HEK293 (cell line): ENCODE data around the gene COL12A1.

Source experiments
- CTCF ChIA-PET: fragments of 350-600 bp; formaldehyde crosslinking; extraction: SDS; loops from one replicate; lab custom pipeline; 2021; ENCODE audit warnings: antibody characterized with exemption; lab: Yijun Ruan, JAX
- POLR2A ChIA-PET: fragments of 300-600 bp; formaldehyde crosslinking; extraction: SDS; loops from one replicate; lab custom pipeline; 2020; ENCODE audit warnings: antibody characterized with exemption, inconsistent platforms; lab: Yijun Ruan, JAX
- H3K27ac ChIP-seq: fragments of 200-500 bp; sonication (Bioruptor generic); 2 replicates; pipeline ENCODE4 v1.5.1; 2014; ENCODE audit warnings: low read depth, low read length, control low read depth, inconsistent platforms; ENCODE audit errors: extremely low read depth
- H3K36me3 ChIP-seq, 2 experiments: fragments of 200-500 bp in 1 of 2; sonication (Bioruptor generic) in 1 of 2; 1 replicate in 1 of 2; 2 replicates in 1 of 2; pipeline ENCODE4 v1.5.1; 2014 to 2017; ENCODE audit warnings: inconsistent platforms in 2 of 2, low read length in 2 of 2; ENCODE audit not compliant: control insufficient read depth in 2 of 2, insufficient read depth in 1 of 2
- H3K4me1 ChIP-seq: fragments of 200-500 bp; sonication (Bioruptor generic); 2 replicates; pipeline ENCODE4 v1.5.1; 2014; ENCODE audit warnings: mild to moderate bottlenecking, low read length, inconsistent platforms; ENCODE audit not compliant: control insufficient read depth, insufficient read depth
- H3K4me3 ChIP-seq: 2 replicates; pipeline ENCODE4 v1.5.1; 2011; ENCODE audit warnings: low read depth, mild to moderate bottlenecking, control low read depth, low read length, moderate library complexity
- H3K9me3 ChIP-seq: fragments of 200-500 bp; sonication (Bioruptor generic); 2 replicates; pipeline ENCODE4 v1.5.1; 2014; ENCODE audit warnings: low read depth, low read length, inconsistent platforms; ENCODE audit not compliant: control insufficient read depth, insufficient read depth
- CTCF ChIP-seq: fragments of 450-650 bp; formaldehyde crosslinking; IDR thresholded peaks from 2 replicates; pipeline ENCODE4 v1.5.1; 2016; ENCODE audit warnings: missing biosample characterization, missing genetic modification characterization
- GFI1B ChIP-seq: fragments of 450-650 bp; formaldehyde crosslinking; IDR thresholded peaks from 2 replicates; pipeline ENCODE4 v1.5.1; 2016; ENCODE audit warnings: missing biosample characterization, missing genetic modification characterization
- SCRT1 ChIP-seq: fragments of 450-650 bp; formaldehyde crosslinking; IDR thresholded peaks from 2 replicates; pipeline ENCODE4 v1.5.1; 2016; ENCODE audit warnings: missing biosample characterization, missing genetic modification characterization, borderline replicate concordance
- SCRT2 ChIP-seq: fragments of 450-650 bp; formaldehyde crosslinking; IDR thresholded peaks from 2 replicates; pipeline ENCODE4 v1.5.1; 2016; ENCODE audit warnings: missing biosample characterization, missing genetic modification characterization
- SP7 ChIP-seq: fragments of 450-650 bp; formaldehyde crosslinking; IDR thresholded peaks from 2 replicates; pipeline ENCODE4 v1.5.1; 2016; ENCODE audit warnings: missing biosample characterization, missing genetic modification characterization
- ZBTB1 ChIP-seq: fragments of 450-650 bp; formaldehyde crosslinking; IDR thresholded peaks from 2 replicates; pipeline ENCODE4 v1.5.1; 2016; ENCODE audit warnings: missing biosample characterization, missing genetic modification characterization
- ZBTB6 ChIP-seq: fragments of 450-650 bp; formaldehyde crosslinking; IDR thresholded peaks from 2 replicates; pipeline ENCODE4 v1.5.1; 2017; ENCODE audit warnings: missing biosample characterization, missing genetic modification characterization
- ZNF121 ChIP-seq: fragments of 450-650 bp; formaldehyde crosslinking; IDR thresholded peaks from 2 replicates; pipeline ENCODE4 v1.5.1; 2016; ENCODE audit warnings: missing biosample characterization, missing genetic modification characterization
- ZNF175 ChIP-seq: fragments of 450-650 bp; formaldehyde crosslinking; IDR thresholded peaks from 2 replicates; pipeline ENCODE4 v1.5.1; 2016; ENCODE audit warnings: missing biosample characterization, missing genetic modification characterization
- ZNF211 ChIP-seq: fragments of 450-650 bp; formaldehyde crosslinking; IDR thresholded peaks from 2 replicates; pipeline ENCODE4 v1.5.1; 2016; ENCODE audit warnings: low read depth, missing biosample characterization, missing genetic modification characterization
- ZNF221 ChIP-seq: fragments of 450-650 bp; formaldehyde crosslinking; IDR thresholded peaks from 2 replicates; pipeline ENCODE4 v1.5.1; 2017; ENCODE audit warnings: missing biosample characterization, missing genetic modification characterization, borderline replicate concordance
- ZNF280D ChIP-seq: fragments of 450-650 bp; formaldehyde crosslinking; IDR thresholded peaks from 2 replicates; pipeline ENCODE4 v1.5.1; 2016; ENCODE audit warnings: missing biosample characterization, missing genetic modification characterization
- ZNF426 ChIP-seq: fragments of 450-650 bp; formaldehyde crosslinking; IDR thresholded peaks from 2 replicates; pipeline ENCODE4 v1.5.1; 2017; ENCODE audit warnings: missing biosample characterization, missing genetic modification characterization, mild to moderate bottlenecking, inconsistent platforms, moderate library complexity
- ZNF473 ChIP-seq: fragments of 450-650 bp; formaldehyde crosslinking; IDR thresholded peaks from 2 replicates; pipeline ENCODE4 v1.5.1; 2017; ENCODE audit warnings: missing biosample characterization, missing genetic modification characterization
- ZNF518A ChIP-seq: fragments of 450-650 bp; formaldehyde crosslinking; conservative IDR thresholded peaks from 2 replicates; pipeline ENCODE4 v1.5.1; 2016; ENCODE audit warnings: low read depth, missing biosample characterization, missing genetic modification characterization
- ZNF544 ChIP-seq: fragments of 450-650 bp; formaldehyde crosslinking; IDR thresholded peaks from 2 replicates; pipeline ENCODE4 v1.5.0; 2017; ENCODE audit warnings: missing biosample characterization, missing genetic modification characterization
- ZNF549 ChIP-seq: fragments of 450-650 bp; IDR thresholded peaks from 2 replicates; pipeline ENCODE4 v1.5.1; 2018; ENCODE audit warnings: missing biosample characterization, missing genetic modification characterization, mild to moderate bottlenecking, inconsistent platforms, moderate library complexity
- ZNF558 ChIP-seq: fragments of 450-650 bp; formaldehyde crosslinking; IDR thresholded peaks from 2 replicates; pipeline ENCODE4 v1.5.1; 2016; ENCODE audit warnings: missing biosample characterization, missing genetic modification characterization
- ZNF645 ChIP-seq: fragments of 450-650 bp; formaldehyde crosslinking; IDR thresholded peaks from 2 replicates; pipeline ENCODE4; 2016; ENCODE audit warnings: missing biosample characterization, missing genetic modification characterization
- ZNF791 ChIP-seq: fragments of 450-650 bp; formaldehyde crosslinking; IDR thresholded peaks from 2 replicates; pipeline ENCODE4 v1.5.1; 2016; ENCODE audit warnings: missing biosample characterization, missing genetic modification characterization
- ZNF830 ChIP-seq: fragments of 450-650 bp; IDR thresholded peaks from 2 replicates; pipeline ENCODE4 v1.5.0; 2018; ENCODE audit warnings: missing biosample characterization, missing genetic modification characterization, low read depth, mild to moderate bottlenecking, moderate library complexity
- ZNF843 ChIP-seq: fragments of 450-650 bp; formaldehyde crosslinking; IDR thresholded peaks from 2 replicates; pipeline ENCODE4 v1.5.1; 2016; ENCODE audit warnings: missing biosample characterization, missing genetic modification characterization
- ZSCAN30 ChIP-seq: fragments of 450-650 bp; IDR thresholded peaks from 2 replicates; pipeline ENCODE4 v1.5.1; 2018; ENCODE audit warnings: missing biosample characterization, mild to moderate bottlenecking, missing genetic modification characterization, moderate library complexity

COL12A1 gene

GRCh38 chr6:75084872-75085381 lies 120.9 kb downstream of the COL12A1 start:
- no peak overlapping the region for H3K4me3 ChIP-seq
- H3K4me1 ChIP-seq, result no peaks in the 10 kb centered on the region
- ChIA-PET POLR2A (no interaction called here), CTCF (no interaction called here)
- TF ChIP-seq SCRT1 (tag by site-specific recombination) (no peak), ZNF843 (tag by site-specific recombination) (no peak), ZNF544 (tag by site-specific recombination) (no peak), ZBTB1 (tag by site-specific recombination) (no peak), ZNF280D (tag by site-specific recombination) (no peak), ZSCAN30 (tag by site-specific recombination) (no peak), ZNF645 (tag by site-specific recombination) (no peak), ZNF549 (tag by site-specific recombination) (no peak), ZNF221 (tag by site-specific recombination) (no peak), SCRT2 (no peak), CTCF (tag by site-specific recombination) (no peak), ZNF175 (no peak), ZNF426 (no peak), ZNF121 (no peak), GFI1B (no peak), ZNF791 (no peak), ZNF558 (tag by site-specific recombination) (no peak), ZNF473 (tag by site-specific recombination) (no peak), ZNF211 (tag by site-specific recombination) (no peak), ZBTB6 (tag by site-specific recombination) (no peak)
- no peaks in the 10 kb centered on the region for H3K36me3 ChIP-seq
- no peak overlapping the region for H3K27ac ChIP-seq
- H3K9me3 ChIP-seq, result no peaks in the 10 kb centered on the region

- no peaks in the 10 kb centered on the region for H3K9me3 ChIP-seq
- H3K4me1 ChIP-seq, result no peaks in the 10 kb centered on the region
- POLR2A ChIA-PET, result no interaction called here
- no peak overlapping the region for H3K4me3 ChIP-seq
- CTCF ChIA-PET, result no interaction called here
- H3K27ac ChIP-seq, result no peak overlapping the region
- H3K36me3 ChIP-seq, result no peaks in the 10 kb centered on the region
- no peak for TF ChIP-seq ZNF518A
- no peak for TF ChIP-seq ZNF830
- no peak for TF ChIP-seq ZNF843 (tag by site-specific recombination)
- TF ChIP-seq SP7 (tag by site-specific recombination), result no peak
Measured at GRCh38 chr6:75084018-75084417, 121.8 kb downstream of the COL12A1 start.
